ENCODE results near the gene SF3A1.

SF3A1 gene

DNA sequence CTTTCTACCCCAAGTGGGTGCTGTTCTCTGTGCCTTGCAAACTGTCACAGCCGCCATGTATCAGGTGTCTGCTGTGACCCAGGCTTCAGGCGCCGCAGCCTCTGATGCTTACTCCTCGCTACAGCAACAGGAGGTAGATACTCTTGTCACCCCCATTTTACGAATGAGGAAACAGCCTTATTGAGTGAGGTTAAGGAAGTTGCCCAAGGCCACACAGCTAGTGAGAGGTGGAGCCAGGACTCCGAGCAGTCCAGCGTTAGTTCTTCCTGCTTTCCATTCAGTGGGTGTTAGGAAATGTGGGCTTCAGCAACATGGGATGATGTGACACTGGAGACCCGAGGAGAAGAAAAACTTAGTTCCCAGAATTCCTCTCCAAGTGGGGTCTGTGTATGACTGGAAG lies 16.2 kb upstream of the SF3A1 start:
- DNase-seq (ENCODE audit: low spot score in 2 of 2) (no peak), ATAC-seq (ENCODE audit: low read depth) (no peak)
- Mint-ChIP-seq H3K27me3 (no peaks in the 10 kb centered on the region), H3K27ac (no peak overlapping the region), H3K4me1 (no peaks in the 10 kb centered on the region), H3K36me3 (peaks cover 2% of the 10 kb centered on the region), H3K4me3 (no peak overlapping the region), H3K9me3 (no peaks in the 10 kb centered on the region)

GRCh38 chr22:30371981-30372380 lies 15.3 kb upstream of the SF3A1 start:
- Mint-ChIP-seq H3K4me3 (no peak overlapping the region), H3K27ac (no peak overlapping the region), H3K27me3 (no peaks in the 10 kb centered on the region), H3K4me1 (no peaks in the 10 kb centered on the region), H3K36me3 (peaks cover 2% of the 10 kb centered on the region), H3K9me3 (no peaks in the 10 kb centered on the region)
- no peak for ATAC-seq (ENCODE audit: low read depth)
- DNase-seq (ENCODE audit: low spot score in 2 of 2): no peak

DNA sequence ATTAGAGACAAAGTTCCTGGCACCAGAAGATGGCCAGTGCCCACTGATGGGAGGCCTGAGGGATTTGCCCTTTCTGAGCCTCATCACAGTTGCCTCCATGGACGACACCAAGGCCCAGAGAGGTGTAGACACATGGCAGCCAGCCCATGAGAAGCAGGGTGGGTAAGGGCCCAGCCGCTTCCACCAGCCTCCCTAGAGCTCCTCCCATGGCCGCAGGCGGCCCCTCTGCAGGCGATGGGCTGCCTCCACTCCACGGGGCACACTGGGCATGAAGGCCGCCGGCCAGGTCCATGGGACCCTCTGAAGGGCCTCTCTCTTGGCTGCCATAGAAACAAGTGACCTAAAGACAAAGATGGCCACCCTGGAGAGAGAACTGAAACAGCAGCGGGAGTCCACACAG lies 14.6 kb upstream of the SF3A1 start:
- Mint-ChIP-seq H3K36me3 (peaks cover 2% of the 10 kb centered on the region), H3K9me3 (no peaks in the 10 kb centered on the region), H3K27me3 (no peaks in the 10 kb centered on the region), H3K4me3 (no peak overlapping the region), H3K27ac (no peak overlapping the region), H3K4me1 (no peaks in the 10 kb centered on the region)
- DNase-seq (ENCODE audit: low spot score in 2 of 2) (no peak), ATAC-seq (ENCODE audit: low read depth) (no peak)

DNA sequence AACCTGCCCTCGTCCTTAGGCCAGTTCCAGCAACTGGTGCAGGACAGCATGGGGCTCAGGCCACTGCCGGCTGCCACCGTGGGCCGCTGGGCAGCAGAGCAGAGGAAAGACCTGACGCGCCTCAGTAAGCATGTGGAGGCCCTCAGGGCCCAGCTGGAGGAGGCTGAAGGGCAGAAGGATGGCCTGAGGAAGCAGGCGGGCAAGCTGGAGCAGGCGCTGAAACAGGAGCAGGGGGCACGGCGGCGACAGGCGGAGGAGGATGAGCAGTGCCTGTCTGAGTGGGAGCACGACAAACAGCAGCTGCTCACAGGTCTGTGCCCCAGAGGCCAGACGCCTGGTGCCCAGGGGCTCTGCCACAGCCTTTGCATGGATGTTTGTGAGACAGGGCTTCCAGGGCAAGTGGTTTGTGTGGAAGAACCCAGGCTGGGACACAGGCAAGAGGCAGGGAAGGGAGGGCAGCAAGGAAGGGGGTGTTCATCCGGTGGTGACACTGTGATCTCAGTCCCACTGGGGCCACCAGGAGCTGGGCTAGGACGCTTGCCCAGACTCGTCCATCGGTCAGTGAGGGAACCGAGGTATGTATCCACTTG lies 14.0 kb upstream of the SF3A1 start:
- H3K27ac Mint-ChIP-seq: no peak overlapping the region
- no peak overlapping the region for H3K4me3 Mint-ChIP-seq
- H3K4me1 Mint-ChIP-seq: no peaks in the 10 kb centered on the region
- ATAC-seq (ENCODE audit: low read depth): no peak
- H3K27me3 Mint-ChIP-seq: no peaks in the 10 kb centered on the region
- peaks cover 2% of the 10 kb centered on the region for H3K36me3 Mint-ChIP-seq
- DNase-seq (ENCODE audit: low spot score in 2 of 2): no peak
- no peaks in the 10 kb centered on the region for H3K9me3 Mint-ChIP-seq

GRCh38 chr22:30368420-30368819 lies 11.7 kb upstream of the SF3A1 start:
- DNase-seq (ENCODE audit: low spot score in 2 of 2) (no peak), ATAC-seq (ENCODE audit: low read depth) (no peak)
- Mint-ChIP-seq H3K4me3 (no peak overlapping the region), H3K27me3 (no peaks in the 10 kb centered on the region), H3K9me3 (no peaks in the 10 kb centered on the region), H3K36me3 (peaks cover 2% of the 10 kb centered on the region), H3K4me1 (no peaks in the 10 kb centered on the region), H3K27ac (peak overlapping the region; percentile 38)

DNA sequence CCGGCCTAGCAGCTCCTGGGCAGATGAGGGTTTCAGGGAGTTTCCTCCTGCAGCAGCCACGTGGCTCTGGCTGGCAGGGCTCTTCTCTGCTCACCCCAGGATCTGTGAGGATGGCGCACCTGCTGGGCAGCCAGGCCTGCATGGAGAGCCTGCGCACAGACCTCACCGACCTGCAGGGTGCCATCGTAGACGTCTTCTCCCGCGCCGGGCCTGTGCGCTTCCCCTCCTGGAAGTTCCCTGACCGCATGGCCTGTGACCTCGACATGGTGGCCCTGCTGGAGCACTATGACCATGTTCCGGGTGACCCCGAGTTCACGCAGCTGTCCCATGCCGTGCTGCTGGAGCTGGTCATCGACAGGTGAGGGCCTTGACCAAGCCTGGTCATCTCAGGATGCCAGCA lies 9.2 kb upstream of the SF3A1 start:
- ATAC-seq (ENCODE audit: low read depth) (no peak), DNase-seq (ENCODE audit: low spot score in 2 of 2) (no peak)
- peaks cover 2% of the 10 kb centered on the region for H3K36me3 Mint-ChIP-seq
- no peaks in the 10 kb centered on the region for H3K9me3 Mint-ChIP-seq
- no peak overlapping the region for H3K4me3 Mint-ChIP-seq
- H3K27ac Mint-ChIP-seq: no peak overlapping the region
- no peaks in the 10 kb centered on the region for H3K4me1 Mint-ChIP-seq
- no peaks in the 10 kb centered on the region for H3K27me3 Mint-ChIP-seq

- Mint-ChIP-seq H3K27ac (no peak overlapping the region), H3K4me3 (no peak overlapping the region), H3K36me3 (no peaks in the 10 kb centered on the region), H3K9me3 (no peaks in the 10 kb centered on the region), H3K27me3 (no peaks in the 10 kb centered on the region), H3K4me1 (peaks cover 3% of the 10 kb centered on the region)
- ATAC-seq (ENCODE audit: low read depth) (no peak), DNase-seq (ENCODE audit: low spot score in 2 of 2) (no peak)
Measured at GRCh38 chr22:30362651-30363281, 6.1 kb upstream of the SF3A1 start.

DNA sequence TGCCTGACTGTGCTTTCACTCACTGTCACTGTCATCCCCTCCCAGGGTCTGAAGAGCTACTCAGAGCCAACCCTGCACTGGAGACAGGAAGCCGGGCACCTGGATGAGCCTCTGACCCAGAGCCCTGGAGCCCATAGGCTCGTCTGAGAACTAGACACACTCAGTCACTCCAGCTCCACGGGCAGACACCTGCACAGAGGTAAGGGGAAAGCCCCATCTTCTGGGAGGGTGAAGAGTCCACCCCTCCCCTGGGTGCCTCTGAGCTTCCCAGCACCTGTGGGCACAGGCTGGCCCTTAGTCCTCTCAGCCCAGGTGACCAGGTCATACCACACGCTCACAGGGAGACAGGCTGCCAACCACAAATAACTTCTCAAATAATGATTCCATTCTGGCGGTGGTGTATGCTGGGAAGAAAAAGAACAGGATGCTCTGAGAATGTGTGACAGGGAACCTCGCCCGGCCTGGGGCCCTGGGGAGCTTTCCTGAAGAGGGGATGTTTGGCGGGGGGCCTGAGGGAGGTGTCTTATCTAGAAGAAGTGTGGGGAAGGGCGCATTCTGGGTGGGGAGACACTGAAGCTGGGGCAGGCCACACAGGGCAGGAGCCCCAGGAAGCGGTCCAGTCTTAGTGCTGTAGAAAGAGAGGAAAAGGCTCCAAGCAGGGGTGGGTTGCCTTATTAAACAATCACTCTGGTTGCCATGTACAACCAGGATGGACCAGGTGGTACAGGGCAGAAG lies 5.4 kb upstream of the SF3A1 start:
- Mint-ChIP-seq H3K9me3 (no peaks in the 10 kb centered on the region), H3K27me3 (no peaks in the 10 kb centered on the region), H3K4me1 (peaks cover 6% of the 10 kb centered on the region), H3K36me3 (no peaks in the 10 kb centered on the region), H3K4me3 (no peak overlapping the region), H3K27ac (no peak overlapping the region)
- no peak for ATAC-seq (ENCODE audit: low read depth)
- no peak for DNase-seq (ENCODE audit: low spot score in 2 of 2)

GRCh38 chr22:30358541-30358940 lies 1.8 kb upstream of the SF3A1 start:
- Mint-ChIP-seq H3K27ac (peak overlapping the region; percentile 90), H3K4me3 (no peak overlapping the region), H3K27me3 (no peaks in the 10 kb centered on the region), H3K4me1 (peaks cover 30% of the 10 kb centered on the region), H3K36me3 (peaks cover 14% of the 10 kb centered on the region), H3K9me3 (no peaks in the 10 kb centered on the region)
- ATAC-seq (ENCODE audit: low read depth): no peak
- DNase-seq (ENCODE audit: low spot score in 2 of 2): no peak

DNA sequence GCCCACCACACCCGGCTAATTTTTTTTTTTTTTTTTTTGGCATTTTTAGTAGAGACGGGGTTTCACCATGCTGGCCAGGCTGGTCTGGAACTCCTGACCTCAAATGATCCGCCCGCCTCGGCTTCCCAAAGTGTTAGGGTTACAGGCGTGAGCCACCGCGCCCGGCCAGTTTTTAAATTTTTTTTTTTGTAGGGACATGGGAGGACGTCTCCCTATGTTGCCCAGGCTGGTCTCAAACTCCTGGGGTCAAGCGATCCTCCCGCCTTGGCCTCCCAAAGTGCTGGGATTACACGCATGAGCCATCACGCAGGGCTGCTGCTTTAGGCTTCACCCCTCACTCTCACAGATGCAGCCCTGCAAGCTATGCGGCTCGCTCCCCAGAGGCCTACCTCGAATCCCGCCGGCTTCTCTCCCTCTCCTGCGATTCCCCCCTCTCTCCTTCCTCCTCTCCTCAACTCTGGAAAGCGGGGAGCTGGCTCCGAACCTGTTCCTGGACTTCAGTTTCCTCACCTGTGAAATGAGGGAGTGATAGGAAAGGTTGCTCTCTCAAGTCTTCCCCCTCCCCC lies 1.0 kb upstream of the SF3A1 start:
- ATAC-seq (ENCODE audit: low read depth) (no peak), DNase-seq (ENCODE audit: low spot score in 2 of 2) (no peak)
- H3K36me3 Mint-ChIP-seq: peaks cover 14% of the 10 kb centered on the region
- H3K27me3 Mint-ChIP-seq: no peaks in the 10 kb centered on the region
- H3K9me3 Mint-ChIP-seq: no peaks in the 10 kb centered on the region
- peak overlapping the region; percentile 92 for H3K4me3 Mint-ChIP-seq
- peaks cover 30% of the 10 kb centered on the region for H3K4me1 Mint-ChIP-seq
- H3K27ac Mint-ChIP-seq: peak overlapping the region; percentile 99

GRCh38 chr22:30357236-30357570 lies 509 bp upstream of the SF3A1 start:
- peak; percentile 5 for ATAC-seq (ENCODE audit: low read depth)

GRCh38 chr22:30354644-30355043 lies 2.0 kb downstream of the SF3A1 start:
- Mint-ChIP-seq H3K27ac (peak overlapping the region; percentile 99), H3K36me3 (peaks cover 25% of the 10 kb centered on the region), H3K9me3 (no peaks in the 10 kb centered on the region), H3K4me1 (peaks cover 41% of the 10 kb centered on the region), H3K4me3 (peak overlapping the region; percentile 0), H3K27me3 (no peaks in the 10 kb centered on the region)
- ATAC-seq (ENCODE audit: low read depth): no peak
- no peak for DNase-seq (ENCODE audit: low spot score in 2 of 2)

More at GRCh38 chr22:30357236-30357570, 509 bp upstream of the SF3A1 start:
- H3K36me3 Mint-ChIP-seq: peaks cover 17% of the 10 kb centered on the region
- H3K4me1 Mint-ChIP-seq: peaks cover 33% of the 10 kb centered on the region
- H3K27me3 Mint-ChIP-seq: no peaks in the 10 kb centered on the region
- peak overlapping the region; percentile 99 for H3K27ac Mint-ChIP-seq
- H3K4me3 Mint-ChIP-seq: peak overlapping the region; percentile 92
- no peaks in the 10 kb centered on the region for H3K9me3 Mint-ChIP-seq
- no peak for DNase-seq (ENCODE audit: low spot score in 2 of 2)

GRCh38 chr22:30351226-30351625 lies 5.5 kb downstream of the SF3A1 start:
- no peaks in the 10 kb centered on the region for H3K27me3 Mint-ChIP-seq
- DNase-seq (ENCODE audit: low spot score in 2 of 2) (no peak), ATAC-seq (ENCODE audit: low read depth) (no peak)
- no peak overlapping the region for H3K4me3 Mint-ChIP-seq
- peak overlapping the region; percentile 45 for H3K27ac Mint-ChIP-seq
- H3K36me3 Mint-ChIP-seq: peaks cover 27% of the 10 kb centered on the region
- H3K9me3 Mint-ChIP-seq: no peaks in the 10 kb centered on the region
- peaks cover 39% of the 10 kb centered on the region for H3K4me1 Mint-ChIP-seq

DNA sequence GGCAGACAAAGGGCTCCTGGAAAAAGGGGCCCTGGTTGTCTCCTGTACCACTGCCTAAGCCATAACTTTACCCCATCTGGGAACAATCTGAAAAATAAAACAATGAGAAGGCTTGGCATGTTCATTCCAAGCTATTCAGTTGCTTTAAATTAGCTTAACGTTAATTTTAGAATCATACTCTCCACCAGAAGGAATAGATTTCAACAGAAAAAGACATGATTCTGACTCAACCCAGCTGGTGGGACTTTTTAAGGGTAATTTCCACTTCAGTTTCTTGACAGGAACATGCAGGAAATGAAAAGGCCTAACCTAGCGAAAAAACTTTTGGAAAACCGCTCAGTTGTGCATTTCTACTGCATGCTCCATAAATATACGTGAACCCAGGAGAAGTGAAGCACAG lies 7.9 kb downstream of the SF3A1 start:
- Mint-ChIP-seq H3K27me3 (no peaks in the 10 kb centered on the region), H3K27ac (peak overlapping the region; percentile 41), H3K9me3 (no peaks in the 10 kb centered on the region), H3K36me3 (peaks cover 19% of the 10 kb centered on the region), H3K4me3 (no peak overlapping the region), H3K4me1 (peaks cover 19% of the 10 kb centered on the region)
- ATAC-seq (ENCODE audit: low read depth) (no peak), DNase-seq (ENCODE audit: low spot score in 2 of 2) (no peak)
